ENCODE results near the gene SDCBP2.

Gene SDCBP2

GRCh38 chr20:1327827-1328679 lies 886 bp downstream of the SDCBP2 start:
- DNase-seq = no peak

GRCh38 chr20:1327241-1327653 lies 1.7 kb downstream of the SDCBP2 start:
- no peak for DNase-seq

GRCh38 chr20:1326031-1326930 lies 2.7 kb downstream of the SDCBP2 start:
- no peak for DNase-seq

- DNase-seq = peak; percentile 93
These were observed 3.5 kb downstream of the SDCBP2 start for GRCh38 chr20:1325173-1326030.

- DNase-seq = no peak
These were observed 4.3 kb downstream of the SDCBP2 start for GRCh38 chr20:1324598-1325172.

GRCh38 chr20:1323830-1324597 lies 4.9 kb downstream of the SDCBP2 start:
- DNase-seq = no peak

GRCh38 chr20:1323256-1323655 lies 5.7 kb downstream of the SDCBP2 start:
- no peak for DNase-seq

- DNase-seq = no peak
These were observed 6.3 kb downstream of the SDCBP2 start for GRCh38 chr20:1322511-1323245.

- DNase-seq = no peak
These were observed 7.3 kb downstream of the SDCBP2 start for GRCh38 chr20:1321654-1321939.

- DNase-seq = no peak
These were observed 7.9 kb downstream of the SDCBP2 start for GRCh38 chr20:1320902-1321653.

GRCh38 chr20:1320016-1320415 lies 8.9 kb downstream of the SDCBP2 start:
- no peak for DNase-seq

- DNase-seq = no peak
These were observed 9.5 kb downstream of the SDCBP2 start for GRCh38 chr20:1319462-1319861.

- DNase-seq = no peak
These were observed 9.9 kb downstream of the SDCBP2 start for GRCh38 chr20:1319051-1319450.

- DNase-seq = no peak
These were observed 11.2 kb downstream of the SDCBP2 start for GRCh38 chr20:1317545-1318255.

GRCh38 chr20:1315804-1316203 lies 13.1 kb downstream of the SDCBP2 start:
- no peak for DNase-seq

- DNase-seq = peak; percentile 50
These were observed 15.5 kb downstream of the SDCBP2 start for GRCh38 chr20:1313236-1313964.

- no peak for DNase-seq
These were observed 16.1 kb downstream of the SDCBP2 start for GRCh38 chr20:1312904-1313235.

- no peak for DNase-seq
These were observed 16.6 kb downstream of the SDCBP2 start for GRCh38 chr20:1312308-1312707.

- no peak for DNase-seq
These were observed 18.3 kb downstream of the SDCBP2 start for GRCh38 chr20:1310506-1311190.
